BE2C (cell line): ENCODE results near the gene OR2S2.

Experiments
- DNase-seq: peaks from one replicate; pipeline ENCODE4 v3.0.0-alpha.2; 2020
- H3K27me3 ChIP-seq: fragments of 250-450 bp; sonication (Bioruptor Pico); 2 replicates; pipeline ENCODE4 v1.5.1; 2020; ENCODE audit warnings: mild to moderate bottlenecking
- H3K36me3 ChIP-seq: fragments of 250-450 bp; sonication (Bioruptor Pico); 2 replicates; pipeline ENCODE4 v1.5.1; 2020; ENCODE audit warnings: mild to moderate bottlenecking
- H3K4me1 ChIP-seq: fragments of 250-450 bp; sonication (Bioruptor Pico); 2 replicates; pipeline ENCODE4 v1.5.1; 2020
- H3K4me3 ChIP-seq: 2 replicates; pipeline ENCODE4 v1.5.1; 2011; ENCODE audit warnings: low read depth, low read length
- H3K9me3 ChIP-seq: fragments of 250-450 bp; sonication (Bioruptor Pico); 2 replicates; pipeline ENCODE4 v1.5.1; 2020
- TF ChIP-seq, protein P1 (sequence below): IDR thresholded peaks from 2 replicates; pipeline ENCODE4 v1.5.1; 2012; ENCODE audit warnings: mild to moderate bottlenecking, low read depth, low read length

The OR2S2 gene

DNA sequence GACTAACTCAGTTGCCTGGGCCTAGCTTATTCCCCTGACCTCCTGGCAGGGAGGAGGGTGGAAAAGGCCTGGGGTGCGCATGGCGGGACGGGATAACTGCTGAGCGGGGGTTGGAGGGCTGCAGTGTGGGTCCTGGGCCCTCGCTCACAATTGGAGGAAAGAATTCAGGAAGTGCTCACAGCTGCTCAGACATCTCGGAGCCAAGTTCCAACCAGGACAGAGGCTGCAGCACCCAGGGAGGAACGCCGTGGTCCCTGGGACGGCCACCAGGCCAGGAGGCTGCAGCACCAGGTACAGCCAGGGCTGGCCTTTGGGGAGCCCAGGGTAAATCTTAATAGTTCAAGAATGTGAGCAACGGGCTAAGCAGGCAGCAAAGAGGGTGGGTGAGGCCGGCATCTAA is 48.7 kb downstream of the OR2S2 start, which contains the start of gene SPAAR:
SPAAR (plus strand) TSS at position 217 of the 400 bp plus-strand sequence. CDS start 974 bp downstream, outside the sequence.
- Histone ChIP-seq H3K9me3 (no peaks in the 10 kb centered on the region), H3K4me1 (peaks cover 23% of the 10 kb centered on the region), H3K27me3 (no peaks in the 10 kb centered on the region), H3K4me3 (no peak within 1 kb of the TSS), H3K36me3 (no peaks in the 10 kb centered on the region)
- TF ChIP-seq, protein P1, sequence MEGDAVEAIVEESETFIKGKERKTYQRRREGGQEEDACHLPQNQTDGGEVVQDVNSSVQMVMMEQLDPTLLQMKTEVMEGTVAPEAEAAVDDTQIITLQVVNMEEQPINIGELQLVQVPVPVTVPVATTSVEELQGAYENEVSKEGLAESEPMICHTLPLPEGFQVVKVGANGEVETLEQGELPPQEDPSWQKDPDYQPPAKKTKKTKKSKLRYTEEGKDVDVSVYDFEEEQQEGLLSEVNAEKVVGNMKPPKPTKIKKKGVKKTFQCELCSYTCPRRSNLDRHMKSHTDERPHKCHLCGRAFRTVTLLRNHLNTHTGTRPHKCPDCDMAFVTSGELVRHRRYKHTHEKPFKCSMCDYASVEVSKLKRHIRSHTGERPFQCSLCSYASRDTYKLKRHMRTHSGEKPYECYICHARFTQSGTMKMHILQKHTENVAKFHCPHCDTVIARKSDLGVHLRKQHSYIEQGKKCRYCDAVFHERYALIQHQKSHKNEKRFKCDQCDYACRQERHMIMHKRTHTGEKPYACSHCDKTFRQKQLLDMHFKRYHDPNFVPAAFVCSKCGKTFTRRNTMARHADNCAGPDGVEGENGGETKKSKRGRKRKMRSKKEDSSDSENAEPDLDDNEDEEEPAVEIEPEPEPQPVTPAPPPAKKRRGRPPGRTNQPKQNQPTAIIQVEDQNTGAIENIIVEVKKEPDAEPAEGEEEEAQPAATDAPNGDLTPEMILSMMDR, result no peak
- DNase-seq, result no peak

DNA sequence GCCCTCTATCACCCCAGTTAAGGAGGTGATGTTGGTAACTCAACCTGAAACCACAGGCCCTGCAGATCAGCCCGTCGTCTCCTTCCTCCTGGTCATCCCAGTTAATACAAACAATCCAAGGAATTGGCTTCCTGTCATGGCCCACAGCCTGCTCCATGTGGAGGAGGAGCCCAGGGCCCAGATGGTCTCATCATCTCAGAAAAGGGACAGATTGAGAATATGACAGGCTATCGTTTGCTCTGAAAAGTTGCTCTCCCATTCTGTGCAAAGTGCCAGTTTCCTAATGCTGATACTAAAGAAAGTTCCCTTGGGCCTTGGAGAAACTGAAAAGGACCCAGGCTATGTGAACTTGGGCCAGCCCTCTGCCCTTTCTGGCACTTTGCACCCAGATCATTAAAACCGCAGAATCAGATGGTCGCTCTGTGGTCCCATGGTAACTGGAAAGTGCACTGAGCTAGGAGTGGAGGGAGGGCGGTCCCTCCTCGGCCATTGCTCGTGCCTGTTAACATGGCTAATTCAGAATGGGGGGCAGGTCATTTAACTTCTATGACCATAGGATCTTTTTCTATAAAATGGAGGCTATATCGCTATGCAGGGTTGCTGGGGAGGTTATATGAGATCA is 49.3 kb downstream of the OR2S2 start:
- DNase-seq, result no peak
- TF ChIP-seq, protein P1, result no peak
- Histone ChIP-seq H3K27me3 (no peaks in the 10 kb centered on the region), H3K36me3 (no peaks in the 10 kb centered on the region), H3K9me3 (no peaks in the 10 kb centered on the region), H3K4me1 (peaks cover 23% of the 10 kb centered on the region), H3K4me3 (no peak overlapping the region)

DNA sequence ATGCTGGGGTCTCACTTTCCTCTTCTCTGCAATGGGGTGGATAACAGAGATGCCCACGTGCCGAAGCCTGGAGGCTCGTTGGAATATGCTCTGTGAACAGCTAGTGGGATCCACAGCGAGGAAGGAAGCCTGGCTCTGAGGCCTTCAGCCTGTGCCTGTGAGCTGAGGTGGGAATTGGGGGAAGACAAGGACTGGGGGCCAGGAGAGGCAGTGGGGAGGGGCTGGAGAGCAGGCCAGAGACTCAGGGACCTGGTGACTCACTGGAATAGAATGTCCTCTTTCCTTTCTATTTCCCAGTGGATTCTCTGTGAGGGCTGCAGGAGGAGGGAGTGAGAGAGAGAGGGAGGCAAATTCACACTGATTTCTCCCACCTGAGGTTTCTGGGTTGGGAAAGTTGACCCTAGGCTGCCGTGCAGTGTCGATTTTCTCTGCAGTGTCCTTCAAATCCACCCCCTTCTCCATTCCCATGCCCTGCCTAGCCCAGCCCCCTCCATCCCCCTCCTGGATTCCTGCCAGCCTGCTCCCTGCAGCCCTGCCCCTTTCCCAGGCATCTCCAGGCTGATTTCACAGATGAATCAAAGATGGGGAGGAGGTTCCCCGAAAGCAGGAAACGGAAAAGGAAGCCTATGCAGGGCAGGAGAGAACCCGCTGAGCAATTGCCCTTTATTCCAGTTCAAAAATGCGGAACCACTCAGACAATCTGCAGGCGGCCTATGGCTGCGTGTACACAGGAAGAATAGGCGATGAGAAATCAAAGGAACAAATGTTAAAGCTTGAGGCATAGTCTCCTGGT is 50.0 kb downstream of the OR2S2 start:
- peak; percentile 68 for DNase-seq
- Histone ChIP-seq H3K4me1 (peaks cover 23% of the 10 kb centered on the region), H3K27me3 (no peaks in the 10 kb centered on the region), H3K4me3 (no peak overlapping the region), H3K36me3 (no peaks in the 10 kb centered on the region), H3K9me3 (no peaks in the 10 kb centered on the region)
- TF ChIP-seq, protein P1, result no peak
